HG03196 (cell line): ENCODE data around the gene QSER1.
"Not testable (repeated sequence)": the region's sequence is repeated elsewhere in the genome, so short reads cannot be mapped to it uniquely, and the experiment has no call there.

Experiments
- ATAC-seq: cut with Tn5 transposase; IDR thresholded peaks from one replicate; pipeline ENCODE4 v1.9.1; 2021; ENCODE audit not compliant: unreplicated experiment

Gene QSER1

DNA sequence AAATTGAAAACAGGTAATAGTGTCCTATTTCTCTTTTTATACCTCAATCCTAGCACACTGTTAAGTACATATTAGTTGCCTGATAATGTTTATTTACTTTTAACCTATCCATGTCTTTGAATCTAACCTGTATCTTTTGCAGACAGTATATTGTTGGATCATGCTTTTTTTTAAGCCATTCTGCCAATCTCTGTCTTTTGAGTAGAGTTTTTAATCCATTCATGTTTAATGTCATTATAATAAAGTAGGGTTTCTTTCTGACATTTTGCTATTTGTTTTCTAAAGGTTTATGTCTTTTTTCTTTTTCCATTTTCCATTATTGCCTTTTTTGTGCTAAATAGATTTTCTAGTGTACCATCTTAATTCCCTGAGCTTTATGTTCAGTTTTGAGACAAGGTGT is 99.3 kb downstream of the QSER1 start:
- ATAC-seq = no peak

DNA sequence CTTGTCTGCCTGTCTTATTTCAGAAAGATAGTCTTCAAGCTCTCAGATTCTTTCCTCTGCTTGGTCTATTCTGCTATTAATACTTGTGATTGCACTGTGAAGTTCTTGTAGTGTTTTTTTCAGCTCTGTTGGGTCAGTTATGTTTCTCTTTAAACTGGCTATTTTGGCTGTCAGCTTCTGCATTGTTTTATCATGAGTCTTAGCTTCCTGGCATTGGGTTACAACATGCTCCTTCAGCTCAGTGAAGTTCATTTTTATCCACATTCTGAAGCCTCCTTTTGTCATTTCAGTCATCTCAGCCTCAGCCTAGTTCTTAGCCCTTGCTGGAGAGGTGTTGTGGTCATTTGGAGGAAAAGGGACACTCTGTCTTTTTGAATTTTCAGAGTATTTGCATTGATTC is 107.6 kb downstream of the QSER1 start:
- no peak for ATAC-seq

DNA sequence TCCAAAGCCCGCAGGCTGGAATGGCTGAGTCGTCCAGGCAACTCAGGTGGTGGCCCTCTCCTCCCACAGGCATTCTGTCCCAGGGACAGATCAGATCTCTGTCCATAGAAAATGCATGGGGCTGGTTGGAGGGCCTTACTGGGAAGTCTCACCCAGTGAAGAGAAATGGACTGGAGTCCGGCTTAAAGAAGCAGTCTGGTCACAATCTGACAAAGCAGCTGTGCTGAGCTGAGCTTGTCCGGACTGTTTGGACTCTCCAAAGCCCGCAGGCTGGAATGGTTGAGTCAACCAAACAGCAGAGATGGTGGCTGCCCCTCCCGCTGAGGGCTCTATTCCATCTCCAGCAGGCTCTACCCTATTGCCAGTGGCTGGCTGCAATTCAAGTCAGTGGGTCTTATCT is 108.7 kb downstream of the QSER1 start:
- ATAC-seq = no peak

DNA sequence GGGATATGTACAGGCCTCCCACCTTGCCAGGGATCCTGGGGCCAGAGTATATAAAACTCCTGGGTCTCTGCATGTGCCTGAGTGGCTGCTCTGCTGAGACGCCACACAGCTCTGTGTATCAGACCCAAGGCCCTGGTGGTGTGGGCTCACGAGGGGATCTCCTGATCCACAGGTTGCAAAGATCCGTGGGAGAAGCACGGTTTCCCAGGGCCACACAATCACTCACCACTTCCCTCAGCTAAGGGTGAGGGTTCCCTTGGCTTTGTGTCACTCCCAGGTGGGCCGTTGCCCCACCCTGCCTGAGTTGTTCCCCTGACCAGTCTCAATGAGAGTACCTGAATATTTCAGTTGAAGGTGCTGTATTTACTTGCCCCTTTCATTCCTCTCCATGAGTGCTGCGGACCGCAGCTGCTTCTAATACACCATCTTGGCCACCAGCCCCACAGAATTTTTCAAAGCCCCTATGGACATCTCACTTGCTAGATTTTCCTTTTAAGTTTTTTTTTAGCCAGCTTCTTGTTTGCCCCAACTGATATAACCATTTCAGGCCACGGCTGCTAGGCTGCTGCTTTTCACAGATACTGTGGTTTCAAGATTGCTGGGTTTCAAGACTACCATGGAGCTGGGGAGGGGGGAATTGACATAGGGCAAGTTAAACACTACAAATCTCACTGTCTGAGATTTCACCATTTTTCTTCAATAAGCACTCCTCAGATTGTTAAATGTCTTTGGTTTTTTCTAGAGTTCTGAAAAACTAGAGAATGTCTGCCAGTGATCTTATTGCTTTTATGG is 109.3 kb downstream of the QSER1 start:
- ATAC-seq = no peak

DNA sequence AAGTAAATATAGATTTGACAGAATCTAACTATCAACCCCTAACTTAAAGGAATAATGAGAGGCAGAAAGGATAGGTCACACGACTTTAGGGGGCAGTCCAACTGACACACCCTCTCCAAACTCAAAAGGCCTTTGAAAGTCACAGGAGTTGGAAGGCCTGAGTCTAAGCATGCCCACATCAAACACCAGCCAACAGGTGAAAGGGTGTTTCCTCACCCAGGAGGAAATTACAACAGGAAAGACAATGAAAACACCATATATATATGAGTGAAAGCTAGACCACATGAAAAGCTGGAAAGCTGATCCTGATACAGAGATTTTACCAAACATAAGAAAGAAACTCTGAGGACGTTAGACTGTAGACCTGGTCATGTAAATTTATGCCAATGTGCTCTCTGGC is 112.6 kb downstream of the QSER1 start:
- no peak for ATAC-seq

DNA sequence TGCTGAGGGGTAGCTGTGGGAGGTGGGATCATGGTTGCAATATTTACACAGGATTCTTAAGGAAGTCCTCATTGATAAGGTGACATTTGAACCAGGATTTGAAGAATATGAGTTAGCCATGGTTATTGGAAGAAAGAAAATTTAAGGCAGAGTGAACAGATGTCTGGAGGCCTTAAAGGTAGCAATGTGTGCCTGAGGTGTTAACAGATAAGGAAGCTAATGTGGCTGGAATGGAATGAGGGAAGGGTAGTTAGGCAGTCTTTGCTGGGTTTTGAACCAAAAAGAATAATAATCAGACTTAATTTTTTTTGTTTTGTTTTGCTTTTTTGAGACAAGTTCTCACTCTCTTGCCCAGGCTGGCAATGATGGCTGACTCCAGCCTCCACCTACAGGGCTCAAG is 113.4 kb downstream of the QSER1 start:
- ATAC-seq = no peak

DNA sequence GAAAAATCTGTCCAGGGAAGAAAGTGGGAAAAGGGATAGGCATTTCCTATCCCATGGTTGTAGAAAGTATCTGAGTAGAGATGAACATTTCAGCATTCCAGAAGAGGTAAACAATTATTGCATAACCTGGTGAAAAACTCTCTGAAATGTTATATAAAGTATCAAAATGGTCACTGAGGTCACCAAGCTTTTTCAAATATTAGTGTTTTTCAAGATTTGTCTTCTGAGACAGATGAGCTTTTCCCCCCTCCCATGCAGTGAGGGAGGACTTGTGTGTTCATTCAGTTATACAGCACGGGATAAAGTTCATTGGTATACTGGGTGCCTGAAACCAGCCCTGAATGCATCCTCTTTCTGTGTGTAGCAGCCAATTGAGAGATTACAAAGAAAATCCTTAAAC is 121.1 kb downstream of the QSER1 start:
- no peak for ATAC-seq

DNA sequence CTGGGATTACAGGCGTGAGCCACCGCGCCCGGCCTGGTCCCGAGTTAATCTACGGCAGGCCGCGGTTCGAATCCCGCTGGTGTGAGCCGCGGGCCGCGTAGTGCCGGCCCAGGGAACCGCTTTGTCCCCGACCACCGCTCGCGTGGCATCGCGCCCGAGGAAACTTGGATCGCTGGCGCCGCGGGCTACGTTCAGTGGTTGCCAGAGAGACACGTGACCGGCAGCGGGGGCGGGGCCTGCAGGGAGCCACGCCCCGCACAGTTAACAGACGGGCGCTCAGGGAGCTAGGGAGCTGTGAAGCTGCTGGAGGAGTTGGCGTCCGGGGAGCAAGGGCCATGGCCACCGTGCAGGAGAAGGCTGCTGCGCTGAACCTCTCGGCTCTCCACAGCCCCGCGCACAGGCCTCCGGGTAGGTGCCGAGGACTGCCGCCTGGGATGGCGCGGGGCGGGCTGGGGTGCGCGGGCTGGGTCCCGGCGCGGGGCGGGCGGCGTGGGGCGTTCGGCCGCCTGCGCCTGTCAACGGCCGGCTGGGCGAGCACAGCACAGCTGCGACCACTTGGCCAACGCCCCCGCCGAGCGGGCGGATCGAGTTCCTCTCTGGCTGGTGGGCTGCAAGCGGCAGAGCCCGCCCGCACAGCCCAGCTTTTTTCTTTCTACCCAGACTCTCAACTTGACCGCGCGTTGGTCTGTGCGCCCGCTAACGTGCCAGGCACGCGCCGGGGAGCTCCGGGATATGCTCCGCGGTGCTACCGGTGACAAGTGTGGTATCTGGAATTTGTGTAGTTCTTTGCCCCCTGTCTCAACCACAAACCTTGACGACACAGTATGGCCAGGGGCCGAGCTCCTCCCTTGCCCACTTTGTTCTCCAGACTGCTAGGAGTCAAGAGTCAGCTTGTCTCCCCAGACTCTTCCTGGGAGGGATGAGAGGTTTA is 123.3 kb downstream of the QSER1 start, which contains the start of gene DEPDC7:
TSS of gene DEPDC7 (plus strand) at position 258 of the 931 bp plus-strand sequence. CDS start at position 336, 78 bp downstream.
- peak; percentile 37 for ATAC-seq

DNA sequence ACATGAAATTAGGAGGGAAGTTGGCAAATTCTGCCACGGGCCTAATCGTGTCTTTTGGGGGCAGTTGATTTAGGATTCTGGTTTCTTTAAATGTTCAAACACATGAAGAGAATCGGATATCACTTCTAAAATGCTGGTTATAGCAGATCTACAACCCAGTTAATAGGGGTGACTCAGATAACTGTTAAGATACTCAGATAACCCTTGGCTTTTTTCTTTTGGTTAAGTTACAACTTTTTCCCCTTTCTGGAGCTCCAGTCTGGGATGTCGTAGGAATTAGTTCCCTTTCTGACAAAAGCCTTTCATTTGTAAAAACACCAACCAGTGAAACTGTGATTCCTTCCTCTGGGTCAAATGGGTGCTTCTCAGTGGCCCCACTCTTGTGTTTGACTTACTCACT is 124.0 kb downstream of the QSER1 start:
- no peak for ATAC-seq

DNA sequence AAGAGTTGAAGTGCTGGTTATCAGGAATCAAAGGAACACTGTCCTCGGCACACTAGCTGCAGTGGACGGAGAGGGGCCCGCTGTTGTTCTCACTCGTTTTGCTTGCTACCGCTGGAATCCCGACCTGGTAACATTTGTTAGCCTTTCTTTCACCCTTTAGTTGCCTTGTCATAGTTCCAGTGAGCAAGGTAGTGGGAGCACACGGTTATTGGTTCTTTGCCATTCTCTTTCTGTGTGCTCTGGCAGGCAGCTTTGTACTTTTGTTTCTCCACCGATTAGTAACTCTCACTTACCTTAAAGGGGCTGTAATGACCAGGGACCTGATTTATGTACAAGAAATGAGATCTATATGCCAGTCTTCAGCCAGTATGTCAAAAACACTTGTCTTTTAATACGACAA is 124.9 kb downstream of the QSER1 start:
- ATAC-seq = no peak

DNA sequence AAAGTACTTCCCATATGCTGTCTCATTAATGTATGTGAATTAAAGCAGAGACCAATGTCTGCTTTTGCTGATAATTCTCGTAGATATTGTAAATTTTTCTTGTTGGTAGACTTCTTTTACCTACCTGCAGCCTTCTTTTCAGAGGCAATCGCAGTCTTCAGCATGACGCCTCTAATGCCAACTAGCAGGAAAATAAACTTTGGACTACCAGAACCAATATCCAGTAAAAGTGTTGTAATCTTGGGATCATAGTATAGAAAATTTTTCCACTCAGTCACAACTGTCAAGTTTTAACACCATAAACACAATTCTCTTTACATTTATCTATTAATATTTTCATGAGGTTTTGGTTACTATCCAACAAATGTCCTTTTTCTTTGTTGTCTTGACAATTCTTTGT is 125.4 kb downstream of the QSER1 start:
- ATAC-seq = no peak

DNA sequence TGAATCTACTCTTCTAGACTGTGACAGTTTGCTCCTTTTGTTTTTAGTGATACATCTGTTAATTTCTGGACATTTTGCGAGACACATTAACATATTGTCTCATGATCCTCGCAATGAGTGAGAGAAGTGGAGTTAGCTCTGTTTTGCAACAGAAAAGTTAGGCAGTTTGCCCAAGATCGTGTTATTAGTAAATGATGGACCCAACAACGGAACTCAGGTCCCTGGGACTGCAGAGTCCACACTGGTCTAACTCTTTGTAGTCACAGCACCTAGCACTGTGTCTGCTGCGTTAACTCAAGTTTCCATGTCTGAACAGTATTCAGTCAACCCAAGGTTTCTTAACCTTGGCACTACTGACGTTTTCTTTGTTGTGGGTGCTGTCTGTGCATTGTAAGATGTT is 126.2 kb downstream of the QSER1 start:
- no peak for ATAC-seq

DNA sequence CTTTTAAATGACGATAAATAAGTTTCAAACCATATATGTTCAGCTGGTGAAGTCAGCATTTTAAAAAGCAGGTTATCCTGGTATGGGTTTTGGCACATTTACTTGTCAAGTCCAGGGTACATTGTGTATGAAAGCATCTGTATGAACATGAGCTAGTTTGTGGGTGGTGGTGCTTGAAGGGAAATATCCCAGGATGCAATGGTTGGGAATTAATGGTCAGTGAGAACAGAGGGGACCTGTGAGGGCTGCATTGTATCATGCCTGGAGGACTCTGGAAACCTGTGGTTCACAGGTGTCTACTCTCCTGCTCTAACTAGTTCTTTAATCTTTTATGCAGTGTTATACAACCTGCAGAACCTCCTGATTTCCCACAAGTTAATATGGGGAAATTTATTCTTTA is 128.9 kb downstream of the QSER1 start:
- ATAC-seq = no peak

DNA sequence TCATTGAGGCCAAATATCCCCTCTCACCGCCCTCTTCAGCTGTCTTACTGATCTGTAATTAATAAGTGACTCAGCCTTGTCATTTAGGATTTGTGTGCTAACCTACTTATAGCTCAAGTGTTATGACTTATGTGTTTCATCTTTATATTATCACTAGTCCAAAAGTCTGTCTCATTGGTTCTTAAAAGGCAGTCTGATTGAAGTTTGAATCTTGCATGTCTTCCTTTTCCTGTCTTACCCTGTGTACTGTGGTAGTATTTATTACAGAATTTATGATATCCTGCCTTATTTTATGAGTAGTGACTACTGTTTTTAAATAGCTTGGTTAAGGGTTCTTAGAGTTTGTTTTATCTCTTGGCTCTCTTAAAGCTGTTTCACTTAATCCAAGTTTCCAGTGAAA is 129.3 kb downstream of the QSER1 start:
- no peak for ATAC-seq

DNA sequence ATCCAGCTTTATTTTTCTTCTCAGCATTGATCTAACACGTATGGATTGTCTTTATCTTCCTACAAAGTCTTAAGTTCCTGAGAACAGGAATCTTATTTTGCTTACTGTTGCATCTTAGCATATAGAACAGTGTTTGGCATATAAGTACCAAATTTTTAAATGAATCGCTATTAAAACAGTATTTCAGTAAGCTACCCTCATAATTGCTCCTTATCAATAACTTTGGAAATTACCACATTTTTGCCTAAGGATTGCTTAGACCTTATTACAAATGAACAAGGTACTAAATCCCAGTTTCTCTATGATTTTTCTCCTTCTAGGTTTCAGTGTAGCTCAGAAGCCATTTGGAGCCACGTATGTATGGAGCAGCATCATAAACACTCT is 132.7 kb downstream of the QSER1 start:
- ATAC-seq = no peak

DNA sequence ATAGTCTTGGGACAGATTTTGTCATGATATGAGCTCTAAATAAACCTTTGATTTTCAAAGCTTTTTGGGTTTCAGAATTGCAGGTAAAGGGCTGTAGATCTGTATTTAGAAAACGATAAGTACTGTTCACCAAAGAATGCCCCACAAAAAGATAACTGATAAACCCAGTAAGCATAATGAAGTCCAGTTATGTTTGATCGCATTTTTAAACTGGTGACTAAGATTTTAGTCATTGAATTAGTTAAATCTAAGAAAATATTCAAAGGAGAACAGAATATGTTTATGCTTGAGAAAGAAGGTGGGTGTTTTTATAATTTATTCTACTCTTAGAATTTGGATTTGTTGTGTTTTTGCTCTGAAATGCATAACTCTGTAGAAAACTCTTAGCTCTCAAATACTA is 134.6 kb downstream of the QSER1 start:
- ATAC-seq = no peak

DNA sequence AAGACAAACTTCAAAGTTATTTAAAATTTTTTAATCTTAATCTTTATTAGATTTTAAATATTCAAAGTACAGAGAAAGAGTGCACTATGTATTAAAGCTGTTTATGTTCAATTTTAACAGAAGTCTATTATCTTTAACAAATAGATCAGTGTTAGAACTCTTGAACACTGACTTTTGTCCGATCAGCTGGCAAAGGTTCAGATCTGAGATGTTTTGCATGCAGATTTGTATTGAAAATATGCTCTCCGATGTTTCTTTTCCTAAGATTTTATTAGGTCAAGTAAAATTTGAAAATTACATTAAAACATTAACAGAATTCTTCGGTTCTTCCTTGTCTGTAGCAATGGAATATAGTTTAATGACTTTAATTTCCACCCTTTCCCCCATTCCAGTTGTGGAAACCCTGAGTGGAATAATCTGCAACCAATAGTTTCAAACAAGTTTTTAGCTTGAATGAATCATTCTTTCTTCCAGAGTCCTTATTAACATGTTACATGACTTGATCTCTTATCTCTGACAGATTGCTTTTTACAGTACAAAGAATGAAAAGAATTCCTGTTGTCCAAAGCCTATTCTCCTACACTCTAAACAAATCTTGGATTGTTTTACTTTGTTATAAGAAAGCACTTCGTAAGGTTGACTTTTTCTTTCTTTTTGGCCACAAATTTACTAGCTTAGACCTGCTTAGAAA is 135.4 kb downstream of the QSER1 start:
- ATAC-seq = no peak

DNA sequence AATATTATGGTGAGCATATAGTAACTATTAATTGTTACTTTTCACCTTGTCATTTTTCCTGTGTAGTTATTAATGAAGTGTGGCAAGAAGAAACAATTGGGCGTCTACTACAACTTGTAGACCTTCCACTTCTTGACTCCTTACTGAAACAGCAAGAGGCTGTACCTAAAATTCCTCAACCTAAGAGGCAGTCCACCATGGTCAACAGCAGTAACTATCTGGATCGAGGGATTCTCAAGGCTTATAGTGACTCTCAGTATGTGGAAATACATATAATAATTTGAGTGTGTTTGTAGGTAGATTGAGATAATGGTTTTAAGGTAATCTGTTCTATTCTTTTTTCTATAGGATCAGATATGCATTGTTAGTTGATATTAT is 135.9 kb downstream of the QSER1 start:
- ATAC-seq = no peak

DNA sequence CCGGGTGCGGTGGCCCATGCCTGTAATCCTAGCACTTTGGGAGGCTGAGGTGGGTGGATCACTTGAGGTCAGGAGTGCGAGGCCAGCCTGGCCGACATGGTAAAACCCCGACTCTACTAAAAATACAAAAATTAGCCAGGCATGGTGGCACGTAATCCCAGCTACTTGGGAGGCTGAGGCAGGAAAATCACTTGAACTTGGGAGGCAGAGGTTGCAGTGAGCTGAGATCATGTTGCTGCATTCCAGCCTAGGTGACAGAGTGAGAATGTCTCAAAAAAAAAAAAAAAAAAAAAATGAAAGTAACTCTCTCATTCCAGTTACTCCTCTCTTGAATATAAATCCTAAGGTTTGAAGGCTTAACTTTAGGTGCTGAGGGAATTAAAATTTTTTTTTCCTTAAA is 136.6 kb downstream of the QSER1 start:
- ATAC-seq = not testable (repeated sequence)
